K562 (cell line): ENCODE data around the gene TUBA4B. TPM values are rescaled to one million over a fixed set of nuclear protein-coding genes. Genes with fewer than 3 reads are reported as not detected.
A peak's percentile ranks its signal among the peaks of the same experiment; 100 is the strongest.

ENCODE experiments used
- BDP1 ChIP-seq: IDR thresholded peaks from 3 replicates; pipeline ENCODE4 v1.6.1; 2011; ENCODE audit not compliant: insufficient read length, insufficient read depth
- CEBPG ChIP-seq, 3 experiments: fragments of 200-800 bp in 1 of 3; sonication (Bioruptor generic) in 1 of 3; sonication (generic) in 1 of 3; formaldehyde crosslinking in 1 of 3; IDR thresholded peaks in 2 of 3; conservative IDR thresholded peaks in 1 of 3; 2 replicates each; pipeline versions ENCODE4 v1.6.1 to v1.8.0; 2016 to 2022; ENCODE audit warnings: missing compliant biosample characterization in 2 of 3, missing genetic modification characterization in 2 of 3, mild to moderate bottlenecking in 1 of 3, missing genetic modification reagents in 1 of 3
- HCFC1 ChIP-seq: IDR thresholded peaks from 2 replicates; pipeline ENCODE4 v1.6.1; 2012; ENCODE audit warnings: low read depth, low read length, improper control_type of control experiment
- HDGF ChIP-seq: fragments of 450-650 bp; IDR thresholded peaks from 2 replicates; pipeline ENCODE4 v1.6.1; 2016
- JUN ChIP-seq, 2 experiments: sonication (generic) in 1 of 2; formaldehyde crosslinking in 1 of 2; IDR thresholded peaks; 2 replicates each; pipeline versions ENCODE4 v1.6.1 to v1.8.0; 2012 to 2022; ENCODE audit warnings: borderline replicate concordance in 2 of 2, mild to moderate bottlenecking in 2 of 2, improper control_type of control experiment in 1 of 2, low read depth in 1 of 2, low read length in 1 of 2, missing genetic modification reagents in 1 of 2
- KHSRP ChIP-seq: fragments of 450-650 bp; IDR thresholded peaks from 2 replicates; pipeline ENCODE4 v1.6.1; 2017
- KLF1 ChIP-seq: fragments of 450-650 bp; IDR thresholded peaks from 2 replicates; pipeline ENCODE4 v1.6.1; 2016; ENCODE audit warnings: missing genetic modification characterization, missing compliant biosample characterization
- MAFK ChIP-seq: IDR thresholded peaks from 2 replicates; pipeline ENCODE4 v1.6.1; 2011; ENCODE audit warnings: low read length, improper control_type of control experiment
- PHF20 ChIP-seq: fragments of 450-650 bp; IDR thresholded peaks from 2 replicates; pipeline ENCODE4 v1.6.1; 2018; ENCODE audit not compliant: partially characterized antibody
- TARDBP ChIP-seq: fragments of 450-650 bp; IDR thresholded peaks from 2 replicates; pipeline ENCODE4 v1.6.1; 2016
- YY1 ChIP-seq, 3 experiments: IDR thresholded peaks; 2 replicates each; pipeline ENCODE4 v1.6.1; 2011; ENCODE audit warnings: low read length in 2 of 3, mild to moderate bottlenecking in 2 of 3, moderate library complexity in 2 of 3, borderline replicate concordance in 1 of 3, control low read depth in 1 of 3, low read depth in 1 of 3; ENCODE audit not compliant: insufficient read depth in 3 of 3, insufficient replicate concordance in 2 of 3, control insufficient read depth in 1 of 3, insufficient read length in 1 of 3; ENCODE audit errors: extremely low read depth in 1 of 3
- ZNF212 ChIP-seq: fragments of 450-650 bp; formaldehyde crosslinking; IDR thresholded peaks from 2 replicates; pipeline ENCODE4 v1.4.0; 2020; ENCODE audit warnings: mild to moderate bottlenecking
- ZNF75A ChIP-seq: fragments of 450-650 bp; formaldehyde crosslinking; IDR thresholded peaks from 2 replicates; pipeline ENCODE4 v1.4.0; 2020; ENCODE audit warnings: mild to moderate bottlenecking
- polyA plus RNA-seq, 8 experiments: library from polyadenylated mRNA; depleted of rRNA in 4 of 8; stranded (reverse) in 5 of 8; unstranded in 3 of 8; fragments of >200 nt; fragmentation: Nextera tagmentation in 2 of 8; fragmentation: Illumina TruSeq in 1 of 8; extraction: Ambion mirVana in 2 of 8; extraction: Trizol in 1 of 8; gene quantifications; 2 replicates each; pipeline versions ENCODE4 v1.2.1 to v1.2.3, GENCODE V29; 2011 to 2014; ENCODE audit warnings: inconsistent platforms in 1 of 8, missing spikeins in 1 of 8
- total RNA-seq, 7 experiments: library from RNA; depleted of rRNA in 6 of 7; stranded (reverse); fragments of >200 nt in 6 of 7; fragmentation: Illumina TruSeq in 2 of 7; extraction: Trizol in 2 of 7; gene quantifications; 2 replicates each; pipeline versions ENCODE4 v1.2.1 to v1.2.3, GENCODE V29; 2011 to 2021; ENCODE audit warnings: low replicate concordance in 1 of 7
- TF ChIP-seq, protein P1 (sequence below): conservative IDR thresholded peaks from 2 replicates; pipeline ENCODE4 v1.6.1; 2011; ENCODE audit warnings: low read depth, mild to moderate bottlenecking, low read length; ENCODE audit not compliant: control insufficient read depth
- TF ChIP-seq, protein P2 (sequence below): fragments of 450-650 bp; IDR thresholded peaks from 2 replicates; pipeline ENCODE4 v1.6.1; 2016; ENCODE audit warnings: borderline replicate concordance
- TF ChIP-seq, protein P3 (sequence below), 2 experiments: fragments of 450-650 bp in 1 of 2; IDR thresholded peaks; 2 replicates each; pipeline ENCODE4 v1.6.1; 2011 to 2017; ENCODE audit warnings: low read depth in 2 of 2, antibody characterized with exemption in 1 of 2, borderline replicate concordance in 1 of 2, low read length in 1 of 2, mild to moderate bottlenecking in 1 of 2, mixed read lengths in 1 of 2; ENCODE audit not compliant: control insufficient read depth in 1 of 2
- TF ChIP-seq, protein P4 (sequence below): fragments of 450-650 bp; formaldehyde crosslinking; IDR thresholded peaks from 2 replicates; pipeline ENCODE4 v1.4.0; 2020; ENCODE audit warnings: mild to moderate bottlenecking

The TUBA4B gene
- total and polyA plus RNA-seq, 9 of the 15 experiments (the other 6 are each of a cell fraction or from before 2014, with no cell fraction given) = 0.04 TPM; not detected in 8

DNA sequence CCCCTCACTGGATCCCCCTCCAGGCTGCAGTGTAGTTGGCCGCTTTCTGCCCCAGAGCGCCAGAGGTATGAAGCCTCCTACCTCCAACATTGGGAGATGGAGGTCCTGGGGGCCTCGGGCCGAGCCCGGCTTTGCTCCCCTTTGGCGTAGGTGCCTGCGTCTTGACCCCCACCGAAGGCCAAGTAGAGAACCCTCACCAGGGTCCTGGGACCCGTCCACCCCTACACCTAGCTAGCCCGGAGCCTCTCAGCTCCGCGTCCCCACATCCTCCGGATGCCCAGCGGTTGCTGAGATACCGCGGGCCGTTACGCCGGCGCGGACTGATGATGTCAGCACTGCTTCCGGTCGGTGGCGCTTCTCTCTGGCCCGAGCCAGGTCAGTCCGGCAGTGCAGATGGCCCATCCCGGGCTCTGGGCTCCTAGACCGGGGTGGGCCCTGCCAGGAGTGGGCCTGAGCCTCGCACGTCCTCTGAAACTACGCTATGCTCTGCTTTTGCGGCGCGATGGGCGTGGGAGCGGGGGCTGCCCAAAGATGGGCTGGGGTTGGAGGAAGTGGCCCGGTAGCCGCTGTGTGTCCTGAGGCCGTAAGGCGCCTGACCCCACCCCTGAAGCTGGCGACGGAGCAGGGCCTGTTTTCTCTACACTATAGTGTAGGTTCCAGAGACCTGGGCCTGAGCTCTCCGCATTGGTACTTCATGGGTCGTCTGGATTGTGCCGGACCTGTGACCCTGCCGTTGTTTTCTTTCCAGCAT, 7.7 kb upstream of the TUBA4B start, which contains the start of the genes GLB1L and STK16 (continued):
- TF ChIP-seq HCFC1 (peak; percentile 77), TARDBP (no peak), YY1 (IDR thresholded peaks at IDR 0.05; ENCODE audit: borderline replicate concordance in 1 of 3, control insufficient read depth in 1 of 3, extremely low read depth in 1 of 3, insufficient read depth in 3 of 3, insufficient read length in 1 of 3, insufficient replicate concordance in 2 of 3, low read depth in 1 of 3, low read length in 2 of 3) (peak in 2 of 3 experiments; percentile 63 to 77), JUN (IDR thresholded peaks at IDR 0.05; ENCODE audit: borderline replicate concordance, low read depth, low read length) (no peak), JUN (CRISPR knock-in tag; IDR thresholded peaks at IDR 0.05; ENCODE audit: borderline replicate concordance) (peak; percentile 25; the same call in 1 of the 2 replicates), HDGF (no peak), MAFK (no peak), KHSRP (0 out of 2 replicates have a peak, but pooled peaks have one; percentile 34), KLF1 (peak; percentile 89), ZNF75A (no peak), PHF20 (peak; percentile 92), ZNF212 (no peak), BDP1 (no peak), CEBPG (CRISPR knock-in tag; IDR thresholded peaks at IDR 0.05) (no peak), CEBPG (tag; conservative IDR thresholded peaks at IDR 0.05 in 1 of 2, IDR thresholded peaks at IDR 0.05 in 1 of 2) (no peak)
- TF ChIP-seq, protein P1, sequence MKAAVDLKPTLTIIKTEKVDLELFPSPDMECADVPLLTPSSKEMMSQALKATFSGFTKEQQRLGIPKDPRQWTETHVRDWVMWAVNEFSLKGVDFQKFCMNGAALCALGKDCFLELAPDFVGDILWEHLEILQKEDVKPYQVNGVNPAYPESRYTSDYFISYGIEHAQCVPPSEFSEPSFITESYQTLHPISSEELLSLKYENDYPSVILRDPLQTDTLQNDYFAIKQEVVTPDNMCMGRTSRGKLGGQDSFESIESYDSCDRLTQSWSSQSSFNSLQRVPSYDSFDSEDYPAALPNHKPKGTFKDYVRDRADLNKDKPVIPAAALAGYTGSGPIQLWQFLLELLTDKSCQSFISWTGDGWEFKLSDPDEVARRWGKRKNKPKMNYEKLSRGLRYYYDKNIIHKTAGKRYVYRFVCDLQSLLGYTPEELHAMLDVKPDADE = peak; percentile 63; the same call in 1 of the 2 replicates
- TF ChIP-seq, protein P2, sequence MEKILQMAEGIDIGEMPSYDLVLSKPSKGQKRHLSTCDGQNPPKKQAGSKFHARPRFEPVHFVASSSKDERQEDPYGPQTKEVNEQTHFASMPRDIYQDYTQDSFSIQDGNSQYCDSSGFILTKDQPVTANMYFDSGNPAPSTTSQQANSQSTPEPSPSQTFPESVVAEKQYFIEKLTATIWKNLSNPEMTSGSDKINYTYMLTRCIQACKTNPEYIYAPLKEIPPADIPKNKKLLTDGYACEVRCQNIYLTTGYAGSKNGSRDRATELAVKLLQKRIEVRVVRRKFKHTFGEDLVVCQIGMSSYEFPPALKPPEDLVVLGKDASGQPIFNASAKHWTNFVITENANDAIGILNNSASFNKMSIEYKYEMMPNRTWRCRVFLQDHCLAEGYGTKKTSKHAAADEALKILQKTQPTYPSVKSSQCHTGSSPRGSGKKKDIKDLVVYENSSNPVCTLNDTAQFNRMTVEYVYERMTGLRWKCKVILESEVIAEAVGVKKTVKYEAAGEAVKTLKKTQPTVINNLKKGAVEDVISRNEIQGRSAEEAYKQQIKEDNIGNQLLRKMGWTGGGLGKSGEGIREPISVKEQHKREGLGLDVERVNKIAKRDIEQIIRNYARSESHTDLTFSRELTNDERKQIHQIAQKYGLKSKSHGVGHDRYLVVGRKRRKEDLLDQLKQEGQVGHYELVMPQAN = no peak; the same call in 1 of the 2 replicates
- TF ChIP-seq, protein P3, sequence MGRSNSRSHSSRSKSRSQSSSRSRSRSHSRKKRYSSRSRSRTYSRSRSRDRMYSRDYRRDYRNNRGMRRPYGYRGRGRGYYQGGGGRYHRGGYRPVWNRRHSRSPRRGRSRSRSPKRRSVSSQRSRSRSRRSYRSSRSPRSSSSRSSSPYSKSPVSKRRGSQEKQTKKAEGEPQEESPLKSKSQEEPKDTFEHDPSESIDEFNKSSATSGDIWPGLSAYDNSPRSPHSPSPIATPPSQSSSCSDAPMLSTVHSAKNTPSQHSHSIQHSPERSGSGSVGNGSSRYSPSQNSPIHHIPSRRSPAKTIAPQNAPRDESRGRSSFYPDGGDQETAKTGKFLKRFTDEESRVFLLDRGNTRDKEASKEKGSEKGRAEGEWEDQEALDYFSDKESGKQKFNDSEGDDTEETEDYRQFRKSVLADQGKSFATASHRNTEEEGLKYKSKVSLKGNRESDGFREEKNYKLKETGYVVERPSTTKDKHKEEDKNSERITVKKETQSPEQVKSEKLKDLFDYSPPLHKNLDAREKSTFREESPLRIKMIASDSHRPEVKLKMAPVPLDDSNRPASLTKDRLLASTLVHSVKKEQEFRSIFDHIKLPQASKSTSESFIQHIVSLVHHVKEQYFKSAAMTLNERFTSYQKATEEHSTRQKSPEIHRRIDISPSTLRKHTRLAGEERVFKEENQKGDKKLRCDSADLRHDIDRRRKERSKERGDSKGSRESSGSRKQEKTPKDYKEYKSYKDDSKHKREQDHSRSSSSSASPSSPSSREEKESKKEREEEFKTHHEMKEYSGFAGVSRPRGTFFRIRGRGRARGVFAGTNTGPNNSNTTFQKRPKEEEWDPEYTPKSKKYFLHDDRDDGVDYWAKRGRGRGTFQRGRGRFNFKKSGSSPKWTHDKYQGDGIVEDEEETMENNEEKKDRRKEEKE (IDR thresholded peaks at IDR 0.05; ENCODE audit: borderline replicate concordance in 1 of 2, control insufficient read depth in 1 of 2, low read depth in 2 of 2, low read length in 1 of 2) = no peak
- TF ChIP-seq, protein P4, sequence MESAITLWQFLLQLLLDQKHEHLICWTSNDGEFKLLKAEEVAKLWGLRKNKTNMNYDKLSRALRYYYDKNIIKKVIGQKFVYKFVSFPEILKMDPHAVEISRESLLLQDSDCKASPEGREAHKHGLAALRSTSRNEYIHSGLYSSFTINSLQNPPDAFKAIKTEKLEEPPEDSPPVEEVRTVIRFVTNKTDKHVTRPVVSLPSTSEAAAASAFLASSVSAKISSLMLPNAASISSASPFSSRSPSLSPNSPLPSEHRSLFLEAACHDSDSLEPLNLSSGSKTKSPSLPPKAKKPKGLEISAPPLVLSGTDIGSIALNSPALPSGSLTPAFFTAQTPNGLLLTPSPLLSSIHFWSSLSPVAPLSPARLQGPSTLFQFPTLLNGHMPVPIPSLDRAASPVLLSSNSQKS (CRISPR knock-in tag) = no peak
